ENCODE measurements around the gene BICD1. TPM values are rescaled to one million over a fixed set of nuclear protein-coding genes. Genes with fewer than 3 reads are reported as not detected.

Gene BICD1
- total and polyA plus RNA-seq, 4 donors, result 0.46 to 3.4 (median 1.1) TPM

- TF ChIP-seq RXRA (IDR thresholded peaks at IDR 0.05) (no peak), REST (IDR thresholded peaks at IDR 0.05) (no peak), NR2F2 (IDR thresholded peaks at IDR 0.05) (no peak), FOXA1 (IDR thresholded peaks at IDR 0.05) (no peak), ATF3 (IDR thresholded peaks at IDR 0.05) (no peak), JUND (IDR thresholded peaks at IDR 0.05) (no peak), TAF1 (conservative IDR thresholded peaks at IDR 0.05) (no peak), GABPA (IDR thresholded peaks at IDR 0.05 in 1 of 2, conservative IDR thresholded peaks at IDR 0.05 in 1 of 2) (no peak)
Measured at GRCh38 chr12:32066206-32066605, 40.4 kb upstream of the BICD1 start.

GRCh38 chr12:32069071-32069470, 37.6 kb upstream of the BICD1 start:
- H3K27ac ChIP-seq (ENCODE audit: low read depth in 1 of 2, low read length in 2 of 2), result no peak overlapping the region
- WGBS, result 45% methylated on average over 3 of the region's 3 CpGs
- DNase-seq (ENCODE audit: low spot score), result no peak

More at GRCh38 chr12:32066206-32066605, 40.4 kb upstream of the BICD1 start:
- Histone ChIP-seq H3K9me3 (ENCODE audit: control insufficient read depth in 4 of 4, low read length in 3 of 4) (no peaks in the 10 kb centered on the region), H3K4me1 (ENCODE audit: control insufficient read depth in 4 of 4, insufficient read depth in 4 of 4, low read length in 3 of 4) (peaks cover 0 to 4% (median 0%) of the 10 kb centered on the region in 4 donors), H3K36me3 (ENCODE audit: control insufficient read depth in 4 of 4, insufficient read depth in 3 of 4, low read depth in 1 of 4, low read length in 3 of 4) (no peaks in the 10 kb centered on the region), H3K4me3 (ENCODE audit: low read depth in 1 of 3, low read length in 3 of 3) (no peak overlapping the region), H3K27me3 (ENCODE audit: control insufficient read depth in 4 of 4, insufficient read depth in 4 of 4, low read length in 3 of 4) (no peaks in the 10 kb centered on the region), H3K9ac (ENCODE audit: low read depth in 1 of 2, low read length in 2 of 2) (no peak overlapping the region), H3K27ac (ENCODE audit: low read depth in 1 of 2, low read length in 2 of 2) (no peak overlapping the region)
- WGBS, result 83% methylated on average over 2 of the region's 2 CpGs
- DNase-seq (ENCODE audit: low spot score), result no peak

GRCh38 chr12:32069731-32070130, 36.9 kb upstream of the BICD1 start:
- no peak for DNase-seq (ENCODE audit: low spot score)
- H3K9me3 ChIP-seq (ENCODE audit: control insufficient read depth in 4 of 4, low read length in 3 of 4), result no peaks in the 10 kb centered on the region
- TF ChIP-seq NR2F2 (IDR thresholded peaks at IDR 0.05), result no peak
- no peak for TF ChIP-seq HNF4A (conservative IDR thresholded peaks at IDR 0.05)
- TF ChIP-seq HNF4G (IDR thresholded peaks at IDR 0.05), result no peak
- TF ChIP-seq ZBTB33 (IDR thresholded peaks at IDR 0.05), result no peak
- TF ChIP-seq ATF3 (IDR thresholded peaks at IDR 0.05), result no peak
- TF ChIP-seq TAF1 (conservative IDR thresholded peaks at IDR 0.05), result no peak
- TF ChIP-seq CTCF (IDR thresholded peaks at IDR 0.05; ENCODE audit: low read depth, low read length, missing input control), result no peak
- TF ChIP-seq SP1 (IDR thresholded peaks at IDR 0.05), result no peak
- TF ChIP-seq RAD21 (IDR thresholded peaks at IDR 0.05), result no peak
- TF ChIP-seq REST (IDR thresholded peaks at IDR 0.05), result no peak
- WGBS, result 95% methylated on average over 5 of the region's 5 CpGs
- H3K4me1 ChIP-seq (ENCODE audit: control insufficient read depth in 4 of 4, insufficient read depth in 4 of 4, low read length in 3 of 4), result peaks cover 0 to 4% (median 0%) of the 10 kb centered on the region in 4 donors
- no peak overlapping the region for H3K9ac ChIP-seq (ENCODE audit: low read depth in 1 of 2, low read length in 2 of 2)
- H3K4me3 ChIP-seq (ENCODE audit: low read depth in 1 of 3, low read length in 3 of 3), result no peak overlapping the region
- H3K27ac ChIP-seq (ENCODE audit: low read depth in 1 of 2, low read length in 2 of 2), result no peak overlapping the region
- no peaks in the 10 kb centered on the region for H3K27me3 ChIP-seq (ENCODE audit: control insufficient read depth in 4 of 4, insufficient read depth in 4 of 4, low read length in 3 of 4)
- H3K36me3 ChIP-seq (ENCODE audit: control insufficient read depth in 4 of 4, insufficient read depth in 3 of 4, low read depth in 1 of 4, low read length in 3 of 4), result no peaks in the 10 kb centered on the region

More at GRCh38 chr12:32069071-32069470, 37.6 kb upstream of the BICD1 start:
- Histone ChIP-seq H3K4me1 (ENCODE audit: control insufficient read depth in 4 of 4, insufficient read depth in 4 of 4, low read length in 3 of 4) (peaks cover 0 to 4% (median 0%) of the 10 kb centered on the region in 4 donors), H3K27me3 (ENCODE audit: control insufficient read depth in 4 of 4, insufficient read depth in 4 of 4, low read length in 3 of 4) (no peaks in the 10 kb centered on the region), H3K36me3 (ENCODE audit: control insufficient read depth in 4 of 4, insufficient read depth in 3 of 4, low read depth in 1 of 4, low read length in 3 of 4) (no peaks in the 10 kb centered on the region), H3K9ac (ENCODE audit: low read depth in 1 of 2, low read length in 2 of 2) (no peak overlapping the region), H3K9me3 (ENCODE audit: control insufficient read depth in 4 of 4, low read length in 3 of 4) (no peaks in the 10 kb centered on the region), H3K4me3 (ENCODE audit: low read depth in 1 of 3, low read length in 3 of 3) (no peak overlapping the region)
- peak; percentile 12 to 35 for TF ChIP-seq HNF4A (conservative IDR thresholded peaks at IDR 0.05)
- no peak for TF ChIP-seq JUND (IDR thresholded peaks at IDR 0.05)
- peak in 1 of 2 donors; percentile 4 for TF ChIP-seq RAD21 (IDR thresholded peaks at IDR 0.05)
- peak; percentile 61 for TF ChIP-seq YY1 (IDR thresholded peaks at IDR 0.05)
- peak; percentile 17 for TF ChIP-seq SP1 (IDR thresholded peaks at IDR 0.05)
- TF ChIP-seq RXRA (IDR thresholded peaks at IDR 0.05), result no peak
